Activated CD8-positive, alpha-beta T cell treated with anti-CD3 and anti-CD28 coated beads, Interleukin-2, amount 10 ng/mL, durations not matched to agents 7 days and 5 days (primary cell): ENCODE data around the gene SOX14. TPM values are rescaled to one million over a fixed set of nuclear protein-coding genes. Genes with fewer than 3 reads are reported as not detected.

Experiments
- ATAC-seq: fragments of 150-1000 bp; cut with Tn5 transposase; one replicate; pipeline ENCODE4 v1.10.0; 2021; ENCODE audit warnings: moderate library complexity
- CTCF ChIA-PET: fragments of 350-600 bp; sonication (Branson Sonifier 250); formaldehyde crosslinking; loops from one replicate; lab custom pipeline; 2021; ENCODE audit warnings: antibody characterized with exemption; lab: Charles Lee
- POLR2A ChIA-PET: fragments of 350-600 bp; sonication (Branson Sonifier 250); formaldehyde crosslinking; loops from one replicate; lab custom pipeline; 2021; ENCODE audit warnings: antibody characterized with exemption; lab: Charles Lee
- DNase-seq: peaks from one replicate; pipeline ENCODE4 v3.0.0-alpha.2; 2020
- H3K27ac Mint-ChIP-seq: one replicate; pipeline ENCODE4 v1.8.0; 2021; ENCODE audit warnings: mild to moderate bottlenecking, mixed read lengths
- H3K27me3 Mint-ChIP-seq: one replicate; pipeline ENCODE4 v1.8.0; 2021; ENCODE audit warnings: low read depth, mixed read lengths
- H3K36me3 Mint-ChIP-seq: one replicate; pipeline ENCODE4 v1.8.0; 2021; ENCODE audit warnings: low read depth, mixed read lengths
- H3K4me1 Mint-ChIP-seq: one replicate; pipeline ENCODE4 v1.8.0; 2021; ENCODE audit warnings: low read depth, mixed read lengths
- H3K4me3 Mint-ChIP-seq: one replicate; pipeline ENCODE4 v1.8.0; 2021; ENCODE audit warnings: mild to moderate bottlenecking, mixed read lengths
- H3K9me3 Mint-ChIP-seq: one replicate; pipeline ENCODE4 v1.8.0; 2022; ENCODE audit warnings: mixed read lengths; ENCODE audit not compliant: insufficient read depth
- total RNA-seq, 2 experiments: library from RNA; stranded (reverse); gene quantifications; one replicate each; pipeline ENCODE4 v1.2.3, GENCODE V29; 2021

The SOX14 gene
- total RNA-seq, 2 experiments from 2014 or later, result not detected

GRCh38 chr3:137809509-137809908, 45.4 kb downstream of the SOX14 start:
- H3K27me3 Mint-ChIP-seq, result no peaks in the 10 kb centered on the region
- CTCF ChIA-PET, result no interaction called here
- H3K4me1 Mint-ChIP-seq, result no peaks in the 10 kb centered on the region
- H3K4me3 Mint-ChIP-seq, result no peak overlapping the region
- H3K9me3 Mint-ChIP-seq, result no peaks in the 10 kb centered on the region
- DNase-seq (no peak), ATAC-seq (no peak)
- no peaks in the 10 kb centered on the region for H3K36me3 Mint-ChIP-seq
- H3K27ac Mint-ChIP-seq, result no peak overlapping the region
- POLR2A ChIA-PET, result no interaction called here

DNA sequence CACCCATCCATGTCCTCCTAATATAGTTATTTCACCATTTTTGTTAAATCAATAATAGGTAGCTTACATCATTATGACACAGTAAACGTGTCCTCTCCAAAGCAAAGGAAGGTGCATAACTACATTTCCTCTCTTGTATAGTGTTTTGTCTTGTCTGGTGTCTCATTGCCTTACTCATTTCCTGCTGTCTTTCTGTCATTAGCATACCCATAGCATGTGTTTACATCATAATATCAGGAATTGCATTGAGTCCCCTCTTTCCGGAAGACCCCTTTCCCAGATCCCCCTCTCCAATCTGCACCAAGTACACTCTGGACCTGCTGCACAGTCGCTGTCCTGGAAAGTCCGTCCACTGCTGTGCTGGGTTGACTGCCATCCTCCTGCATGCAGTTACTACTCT, 47.9 kb downstream of the SOX14 start:
- DNase-seq (no peak), ATAC-seq (no peak)
- Mint-ChIP-seq H3K9me3 (no peaks in the 10 kb centered on the region), H3K4me1 (no peaks in the 10 kb centered on the region), H3K36me3 (no peaks in the 10 kb centered on the region), H3K4me3 (no peak overlapping the region), H3K27ac (no peak overlapping the region), H3K27me3 (no peaks in the 10 kb centered on the region)
- CTCF ChIA-PET, result no interaction called here
- POLR2A ChIA-PET, result no interaction called here

GRCh38 chr3:137815251-137815650, 51.1 kb downstream of the SOX14 start:
- no peaks in the 10 kb centered on the region for H3K27me3 Mint-ChIP-seq
- CTCF ChIA-PET, result no interaction called here
- no peaks in the 10 kb centered on the region for H3K9me3 Mint-ChIP-seq
- ATAC-seq, result no peak
- no peaks in the 10 kb centered on the region for H3K36me3 Mint-ChIP-seq
- POLR2A ChIA-PET, result no interaction called here
- H3K4me3 Mint-ChIP-seq, result no peak overlapping the region
- no peak for DNase-seq
- H3K27ac Mint-ChIP-seq, result no peak overlapping the region
- no peaks in the 10 kb centered on the region for H3K4me1 Mint-ChIP-seq

Other genes starting within 250 kb of the SOX14 start
- gene CLDN18, start 245.8 kb downstream of the SOX14 start, total RNA-seq, result not detected